ENCODE results near the gene MAP1B. TPM values are rescaled to one million over a fixed set of nuclear protein-coding genes. Genes with fewer than 3 reads are reported as not detected.

The MAP1B gene
- total RNA-seq, 1 donor from 2014 or later = 58.6 TPM

- DNase-seq (ENCODE audit: low spot score, unreplicated experiment) = no peak
- Mint-ChIP-seq H3K9me3 (ENCODE audit: low read depth) (no peaks in the 10 kb centered on the region), H3K27ac (no peak overlapping the region), H3K4me3 (ENCODE audit: low read depth) (no peak overlapping the region), H3K4me1 (ENCODE audit: low read depth) (peaks cover 12% of the 10 kb centered on the region), H3K36me3 (ENCODE audit: insufficient read depth) (peaks cover 4% of the 10 kb centered on the region), H3K27me3 (no peaks in the 10 kb centered on the region)
- TF ChIP-seq, protein P1, sequence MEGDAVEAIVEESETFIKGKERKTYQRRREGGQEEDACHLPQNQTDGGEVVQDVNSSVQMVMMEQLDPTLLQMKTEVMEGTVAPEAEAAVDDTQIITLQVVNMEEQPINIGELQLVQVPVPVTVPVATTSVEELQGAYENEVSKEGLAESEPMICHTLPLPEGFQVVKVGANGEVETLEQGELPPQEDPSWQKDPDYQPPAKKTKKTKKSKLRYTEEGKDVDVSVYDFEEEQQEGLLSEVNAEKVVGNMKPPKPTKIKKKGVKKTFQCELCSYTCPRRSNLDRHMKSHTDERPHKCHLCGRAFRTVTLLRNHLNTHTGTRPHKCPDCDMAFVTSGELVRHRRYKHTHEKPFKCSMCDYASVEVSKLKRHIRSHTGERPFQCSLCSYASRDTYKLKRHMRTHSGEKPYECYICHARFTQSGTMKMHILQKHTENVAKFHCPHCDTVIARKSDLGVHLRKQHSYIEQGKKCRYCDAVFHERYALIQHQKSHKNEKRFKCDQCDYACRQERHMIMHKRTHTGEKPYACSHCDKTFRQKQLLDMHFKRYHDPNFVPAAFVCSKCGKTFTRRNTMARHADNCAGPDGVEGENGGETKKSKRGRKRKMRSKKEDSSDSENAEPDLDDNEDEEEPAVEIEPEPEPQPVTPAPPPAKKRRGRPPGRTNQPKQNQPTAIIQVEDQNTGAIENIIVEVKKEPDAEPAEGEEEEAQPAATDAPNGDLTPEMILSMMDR (IDR thresholded peaks at IDR 0.05; ENCODE audit: unreplicated experiment) = no peak
Measured at GRCh38 chr5:72122602-72123001, 15.3 kb downstream of the MAP1B start.

GRCh38 chr5:72123764-72124376 lies 16.6 kb downstream of the MAP1B start:
- Mint-ChIP-seq H3K4me3 (ENCODE audit: low read depth) (no peak overlapping the region), H3K36me3 (ENCODE audit: insufficient read depth) (peaks cover 1% of the 10 kb centered on the region), H3K9me3 (ENCODE audit: low read depth) (no peaks in the 10 kb centered on the region), H3K27ac (no peak overlapping the region), H3K4me1 (ENCODE audit: low read depth) (peaks cover 12% of the 10 kb centered on the region), H3K27me3 (no peaks in the 10 kb centered on the region)
- TF ChIP-seq, protein P1 (IDR thresholded peaks at IDR 0.05; ENCODE audit: unreplicated experiment) = no peak
- no peak for DNase-seq (ENCODE audit: low spot score, unreplicated experiment)

DNA sequence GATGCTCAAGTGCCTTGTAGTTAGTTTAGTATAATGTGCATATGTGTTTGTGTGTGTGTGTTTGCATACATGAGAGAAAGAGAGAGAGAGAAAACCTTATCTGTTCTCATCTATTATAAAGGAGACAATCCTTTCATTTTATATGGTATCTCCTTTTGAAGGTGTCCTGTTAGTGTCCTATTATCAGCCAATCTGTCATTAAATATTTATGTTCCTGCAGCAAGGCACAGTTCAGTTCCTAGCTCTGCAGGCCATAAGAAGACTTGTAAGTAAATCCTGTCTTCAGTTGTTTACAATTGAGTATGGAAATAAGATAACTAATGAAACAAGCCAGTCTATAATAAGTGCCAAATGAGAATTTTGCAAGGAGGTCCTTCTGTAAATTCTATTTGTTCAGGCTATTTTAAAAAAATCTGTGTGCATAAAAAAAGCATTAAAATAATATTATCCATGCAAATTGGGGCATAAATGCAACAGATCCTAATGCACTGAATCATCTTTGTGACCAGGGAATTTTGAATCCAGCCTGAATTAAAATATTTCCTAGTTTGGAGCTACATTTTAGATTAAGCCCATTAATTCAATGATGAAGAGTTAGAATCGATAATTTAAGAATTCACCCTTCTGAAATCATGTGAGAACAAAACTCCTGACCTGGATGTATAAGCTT lies 18.1 kb downstream of the MAP1B start:
- Mint-ChIP-seq H3K9me3 (ENCODE audit: low read depth) (no peaks in the 10 kb centered on the region), H3K36me3 (ENCODE audit: insufficient read depth) (no peaks in the 10 kb centered on the region), H3K4me1 (ENCODE audit: low read depth) (peaks cover 12% of the 10 kb centered on the region), H3K27ac (no peak overlapping the region), H3K4me3 (ENCODE audit: low read depth) (no peak overlapping the region), H3K27me3 (no peaks in the 10 kb centered on the region)
- TF ChIP-seq, protein P1 (IDR thresholded peaks at IDR 0.05; ENCODE audit: unreplicated experiment) = no peak
- DNase-seq (ENCODE audit: low spot score, unreplicated experiment) = no peak

- H3K27me3 Mint-ChIP-seq = no peaks in the 10 kb centered on the region
- no peaks in the 10 kb centered on the region for H3K36me3 Mint-ChIP-seq (ENCODE audit: insufficient read depth)
- H3K4me1 Mint-ChIP-seq (ENCODE audit: low read depth) = peaks cover 12% of the 10 kb centered on the region
- no peak overlapping the region for H3K27ac Mint-ChIP-seq
- no peak overlapping the region for H3K4me3 Mint-ChIP-seq (ENCODE audit: low read depth)
- no peak for DNase-seq (ENCODE audit: low spot score, unreplicated experiment)
- no peaks in the 10 kb centered on the region for H3K9me3 Mint-ChIP-seq (ENCODE audit: low read depth)
- TF ChIP-seq, protein P1 (IDR thresholded peaks at IDR 0.05; ENCODE audit: unreplicated experiment) = no peak
Measured at GRCh38 chr5:72125941-72126620, 18.8 kb downstream of the MAP1B start.

- no peak overlapping the region for H3K4me3 Mint-ChIP-seq (ENCODE audit: low read depth)
- DNase-seq (ENCODE audit: low spot score, unreplicated experiment) = no peak
- H3K9me3 Mint-ChIP-seq (ENCODE audit: low read depth) = no peaks in the 10 kb centered on the region
- TF ChIP-seq, protein P1 (IDR thresholded peaks at IDR 0.05; ENCODE audit: unreplicated experiment) = no peak
- H3K4me1 Mint-ChIP-seq (ENCODE audit: low read depth) = peaks cover 8% of the 10 kb centered on the region
- no peaks in the 10 kb centered on the region for H3K27me3 Mint-ChIP-seq
- H3K36me3 Mint-ChIP-seq (ENCODE audit: insufficient read depth) = no peaks in the 10 kb centered on the region
- no peak overlapping the region for H3K27ac Mint-ChIP-seq
Measured at GRCh38 chr5:72126796-72127195, 19.5 kb downstream of the MAP1B start.

Measured in progenitor cell of endocrine pancreas (in vitro differentiated cells).